HAP-1 (cell line): Measurements from ENCODE around the gene SELP.

Source experiments
- DNase-seq, 2 experiments: peaks; one replicate each; pipeline ENCODE4 v3.0.0-alpha.2; 2016 to 2020; ENCODE audit warnings: low spot score in 2 of 2
- H3K27me3 ChIP-seq: fragments of 250-450 bp; sonication (Bioruptor Pico); 2 replicates; pipeline ENCODE4 v1.5.1; 2020; ENCODE audit warnings: low read depth, mild to moderate bottlenecking, moderate library complexity
- H3K36me3 ChIP-seq: fragments of 250-450 bp; sonication (Bioruptor Pico); replicated peaks from 2 replicates; pipeline ENCODE4 v1.5.1; 2020; ENCODE audit warnings: mild to moderate bottlenecking
- H3K4me1 ChIP-seq: fragments of 250-450 bp; sonication (Bioruptor Pico); 2 replicates; pipeline ENCODE4 v1.5.1; 2020; ENCODE audit warnings: mild to moderate bottlenecking
- H3K4me3 ChIP-seq: fragments of 250-450 bp; sonication (Bioruptor Pico); 2 replicates; pipeline ENCODE4 v1.5.1; 2020; ENCODE audit warnings: mild to moderate bottlenecking, moderate library complexity
- H3K9me3 ChIP-seq: fragments of 250-450 bp; sonication (Bioruptor Pico); 2 replicates; pipeline ENCODE4 v1.5.1; 2020; ENCODE audit warnings: mild to moderate bottlenecking, moderate library complexity
- in situ Hi-C: fragments of 300-500 bp; cut with MboI; formaldehyde crosslinking; loops from 3 replicates; pipeline ENCODE4 v1.14.3; 2020; ENCODE audit warnings: low sequenced_read_pairs, inconsistent platforms, mixed read lengths

Gene SELP

DNA sequence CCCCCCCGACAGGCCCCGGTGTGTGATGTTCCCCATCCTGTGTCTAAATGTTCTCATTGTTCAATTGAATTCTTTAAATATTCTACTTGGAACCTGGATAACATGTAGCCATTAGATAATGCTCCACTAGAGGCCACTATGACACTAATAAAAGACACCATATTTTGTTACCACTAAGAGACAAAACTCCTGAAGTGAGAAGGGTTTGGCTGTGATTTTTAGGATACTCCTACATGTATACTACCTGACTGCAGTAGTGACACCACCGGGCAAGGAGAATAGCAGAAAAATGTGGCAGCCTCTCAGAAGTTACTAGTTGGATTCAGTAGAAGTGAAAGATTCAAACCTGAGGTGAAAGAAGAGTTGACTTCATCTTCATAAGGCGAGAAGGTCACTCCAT, 79.6 kb downstream of the SELP start:
- Histone ChIP-seq H3K27me3 (0 out of 2 replicates have a peak, but pooled peaks cover 5% of the 10 kb centered on the region), H3K4me3 (no peak overlapping the region), H3K9me3 (no peaks in the 10 kb centered on the region), H3K4me1 (no peaks in the 10 kb centered on the region; the same call in 1 of the 2 replicates), H3K36me3 (no peaks in the 10 kb centered on the region)
- peak in 1 of 2 experiments; percentile 27 for DNase-seq
- in situ Hi-C loops = no loop called here

DNA sequence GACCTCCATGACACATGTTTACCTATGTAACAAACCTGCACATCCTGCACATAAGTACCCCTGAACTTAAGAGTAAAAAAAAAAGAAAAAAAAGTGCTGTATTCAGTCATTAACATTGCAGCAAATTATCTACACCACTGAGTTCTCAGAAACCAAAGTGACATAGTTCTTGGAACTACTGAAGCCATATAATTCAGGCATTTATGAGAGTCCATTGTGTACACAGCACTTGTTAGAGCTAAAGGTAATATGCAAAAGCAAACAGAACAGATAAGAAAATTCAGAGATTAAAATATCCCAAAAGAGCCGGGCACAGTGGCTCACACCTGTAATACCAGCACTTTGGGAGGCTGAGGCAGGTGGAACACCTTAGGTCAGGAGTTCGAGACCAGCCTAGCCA, 81.6 kb downstream of the SELP start:
- peaks cover 5% of the 10 kb centered on the region; the same call in 1 of the 2 replicates for H3K27me3 ChIP-seq
- H3K9me3 ChIP-seq = no peaks in the 10 kb centered on the region
- no peaks in the 10 kb centered on the region; the same call in 1 of the 2 replicates for H3K4me1 ChIP-seq
- in situ Hi-C loops = no loop called here
- DNase-seq = no peak
- no peak overlapping the region for H3K4me3 ChIP-seq
- H3K36me3 ChIP-seq = no peaks in the 10 kb centered on the region

DNA sequence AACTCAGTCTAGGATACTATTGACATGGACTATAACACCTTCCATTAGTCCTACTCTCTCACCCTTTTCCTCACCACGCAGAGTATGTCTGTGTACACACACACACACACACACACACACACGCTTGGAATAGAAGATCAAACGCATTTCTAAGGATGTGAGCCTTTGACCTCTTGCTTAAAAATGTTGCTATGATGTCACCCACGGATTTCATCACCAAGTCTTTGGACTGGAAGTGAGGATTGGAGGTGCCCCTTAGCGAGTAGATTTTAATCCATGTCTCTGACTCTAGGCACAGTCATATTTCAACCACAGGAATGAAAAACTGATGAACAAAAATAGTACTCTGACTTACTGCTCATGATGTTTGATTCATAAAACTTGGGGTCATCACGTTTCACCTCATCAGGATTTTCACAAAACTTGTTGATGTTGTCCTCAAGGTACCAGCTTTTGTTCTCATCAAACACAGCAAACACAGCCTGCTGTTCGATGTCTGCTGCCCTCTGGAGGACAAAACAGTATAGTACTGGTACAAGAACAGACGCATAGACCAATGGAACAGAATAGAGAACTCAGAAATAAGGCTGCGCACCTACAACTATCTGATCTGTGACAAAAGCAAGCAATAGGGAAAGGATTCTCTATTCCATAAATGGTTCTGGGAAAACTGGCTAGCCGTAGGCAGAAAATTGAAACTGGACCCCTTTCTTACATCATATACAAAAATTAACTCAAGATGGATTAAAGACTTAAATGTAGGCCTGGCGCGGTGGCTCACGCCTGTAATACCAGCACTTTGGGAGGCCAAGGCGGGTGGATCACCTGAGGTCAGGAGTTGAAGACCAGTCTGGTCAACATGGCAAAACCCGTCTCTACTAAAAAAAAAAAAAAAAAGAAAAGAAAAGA, 83.6 kb downstream of the SELP start:
- Histone ChIP-seq H3K9me3 (no peaks in the 10 kb centered on the region), H3K4me1 (no peaks in the 10 kb centered on the region), H3K36me3 (no peaks in the 10 kb centered on the region), H3K27me3 (peaks cover 4% of the 10 kb centered on the region; the same call in 1 of the 2 replicates), H3K4me3 (no peak overlapping the region)
- DNase-seq = peak; percentile 53 to 69
- in situ Hi-C loops = no loop called here

DNA sequence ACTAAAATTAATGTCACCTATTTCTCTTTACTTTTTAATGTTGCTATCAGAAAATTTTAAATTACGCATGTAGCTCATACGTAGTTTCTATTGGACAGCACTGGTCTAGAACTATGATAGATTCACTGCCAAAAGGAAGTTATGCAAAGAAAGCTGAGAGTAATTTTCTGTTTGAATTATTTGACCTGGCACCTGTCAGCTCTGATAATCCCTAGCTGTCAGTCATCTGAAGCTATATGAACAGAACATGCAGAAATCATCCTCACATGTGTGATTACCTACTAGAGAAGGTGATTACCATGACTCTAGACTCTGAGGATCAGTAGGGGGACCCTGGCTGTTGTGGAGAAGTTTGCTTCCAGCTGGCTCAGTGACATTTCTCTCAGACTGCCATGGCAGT, 84.5 kb downstream of the SELP start:
- Histone ChIP-seq H3K4me3 (no peak overlapping the region), H3K9me3 (no peaks in the 10 kb centered on the region), H3K36me3 (no peaks in the 10 kb centered on the region), H3K4me1 (no peaks in the 10 kb centered on the region), H3K27me3 (peaks cover 2% of the 10 kb centered on the region; the same call in 1 of the 2 replicates)
- no peak for DNase-seq
- in situ Hi-C loops = no loop called here

DNA sequence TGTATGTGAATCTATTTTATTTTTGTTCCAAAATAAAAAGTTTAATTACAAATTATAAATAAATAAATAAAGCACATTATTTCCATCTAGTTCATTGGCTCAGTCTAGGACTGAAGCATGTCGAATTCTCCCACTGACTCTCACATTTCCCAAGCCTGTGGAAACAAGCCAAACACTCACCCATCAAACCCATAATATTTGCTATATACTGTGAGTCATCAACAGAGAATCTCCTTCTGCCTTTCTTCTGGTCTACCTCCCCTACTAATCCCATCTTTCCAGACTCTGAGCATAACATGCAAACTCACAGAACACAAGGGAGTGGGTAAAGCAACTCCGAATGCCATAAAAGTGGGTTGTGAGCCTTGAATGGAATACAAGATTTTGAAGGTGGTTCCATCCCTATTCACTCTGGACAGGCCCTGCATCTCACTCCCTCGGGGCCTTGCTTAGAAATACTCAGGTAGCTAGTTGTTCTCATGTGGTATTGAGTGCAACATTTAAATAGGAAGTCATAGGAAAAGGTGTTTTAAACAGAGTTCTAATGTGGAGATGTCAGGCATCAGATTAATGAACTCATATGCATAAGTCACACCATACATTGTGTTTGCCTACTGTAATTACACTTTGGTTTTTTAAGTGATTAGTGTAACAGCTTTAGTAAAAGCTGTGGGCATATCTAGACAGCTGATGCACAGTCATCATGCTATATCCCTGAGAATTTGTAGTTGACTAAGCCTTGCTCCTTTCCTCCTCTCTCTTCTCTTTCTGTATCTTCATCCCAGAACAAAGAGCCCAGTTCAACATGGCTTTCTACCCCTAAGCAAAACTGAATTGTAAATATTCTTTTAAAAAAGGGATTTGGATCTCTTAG, 90.7 kb downstream of the SELP start:
- no peaks in the 10 kb centered on the region for H3K9me3 ChIP-seq
- DNase-seq = no peak
- in situ Hi-C loops = no loop called here

More for the DNA sequence above, 90.7 kb downstream of the SELP start:
- Histone ChIP-seq H3K27me3 (no peaks in the 10 kb centered on the region; the same call in 1 of the 2 replicates), H3K4me3 (no peak overlapping the region), H3K36me3 (no peaks in the 10 kb centered on the region), H3K4me1 (no peaks in the 10 kb centered on the region)
